Left ventricle myocardium inferior (tissue), 1 donor: ENCODE measurements around the gene STKLD1. TPM values are rescaled to one million over a fixed set of nuclear protein-coding genes. Genes with fewer than 3 reads are reported as not detected.
A peak's percentile ranks its signal among the peaks of the same experiment; 100 is the strongest.

Experiments used
- DNase-seq: peaks from one replicate; pipeline ENCODE4 v3.0.0-alpha.2; 2020
- H3K27ac ChIP-seq: fragments of 200-600 bp; replicated peaks from 2 replicates; pipeline ENCODE4 v1.8.0; 2021
- H3K27me3 ChIP-seq: fragments of 200-600 bp; 2 replicates; pipeline ENCODE4 v1.8.0; 2021; ENCODE audit warnings: low read depth
- H3K36me3 ChIP-seq: fragments of 200-600 bp; 2 replicates; pipeline ENCODE4 v1.8.0; 2021
- H3K4me1 ChIP-seq: fragments of 200-600 bp; 2 replicates; pipeline ENCODE4 v1.8.0; 2021
- H3K4me3 ChIP-seq: fragments of 200-600 bp; 2 replicates; pipeline ENCODE4 v1.8.0; 2021; ENCODE audit warnings: mild to moderate bottlenecking, moderate library complexity
- H3K9me3 ChIP-seq: fragments of 200-600 bp; replicated peaks from 2 replicates; pipeline ENCODE4 v1.8.0; 2021
- intact Hi-C: fragments of 100-400 bp; cut with micrococcal nuclease; formaldehyde crosslinking; loops from one replicate; pipeline ENCODE4 v1.11.0; 2022
- total RNA-seq: library from RNA; stranded (reverse); fragmentation: NEBNext Ultra II Directional; extraction: Animal tissue kit (Norgen Biotek cat#: 25700); gene quantifications from one replicate; pipeline ENCODE4 v1.2.1, GENCODE V29; 2021
- TF ChIP-seq, protein P1 (sequence below): fragments of 200-600 bp; IDR thresholded peaks from 2 replicates; pipeline ENCODE4 v1.8.0; 2021; ENCODE audit warnings: antibody characterized with exemption, mild to moderate bottlenecking, borderline replicate concordance
- donor health status: DM: no; HTN: yes; CAD: no; lungs with severe emphysema.

STKLD1 gene
- total RNA-seq, 1 donor from 2014 or later, result not detected

- Histone ChIP-seq H3K9me3 (no peaks in the 10 kb centered on the region), H3K4me1 (peaks cover 13% of the 10 kb centered on the region), H3K27ac (no peak overlapping the region), H3K27me3 (no peaks in the 10 kb centered on the region), H3K36me3 (peaks cover 42% of the 10 kb centered on the region), H3K4me3 (no peak overlapping the region)
- TF ChIP-seq, protein P1, sequence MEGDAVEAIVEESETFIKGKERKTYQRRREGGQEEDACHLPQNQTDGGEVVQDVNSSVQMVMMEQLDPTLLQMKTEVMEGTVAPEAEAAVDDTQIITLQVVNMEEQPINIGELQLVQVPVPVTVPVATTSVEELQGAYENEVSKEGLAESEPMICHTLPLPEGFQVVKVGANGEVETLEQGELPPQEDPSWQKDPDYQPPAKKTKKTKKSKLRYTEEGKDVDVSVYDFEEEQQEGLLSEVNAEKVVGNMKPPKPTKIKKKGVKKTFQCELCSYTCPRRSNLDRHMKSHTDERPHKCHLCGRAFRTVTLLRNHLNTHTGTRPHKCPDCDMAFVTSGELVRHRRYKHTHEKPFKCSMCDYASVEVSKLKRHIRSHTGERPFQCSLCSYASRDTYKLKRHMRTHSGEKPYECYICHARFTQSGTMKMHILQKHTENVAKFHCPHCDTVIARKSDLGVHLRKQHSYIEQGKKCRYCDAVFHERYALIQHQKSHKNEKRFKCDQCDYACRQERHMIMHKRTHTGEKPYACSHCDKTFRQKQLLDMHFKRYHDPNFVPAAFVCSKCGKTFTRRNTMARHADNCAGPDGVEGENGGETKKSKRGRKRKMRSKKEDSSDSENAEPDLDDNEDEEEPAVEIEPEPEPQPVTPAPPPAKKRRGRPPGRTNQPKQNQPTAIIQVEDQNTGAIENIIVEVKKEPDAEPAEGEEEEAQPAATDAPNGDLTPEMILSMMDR, result peak; percentile 53
- intact Hi-C loops, result no loop called here
- no peak for DNase-seq
Measured at GRCh38 chr9:133403766-133404453, 27.7 kb downstream of the STKLD1 start.

GRCh38 chr9:133404454-133405002 is 28.4 kb downstream of the STKLD1 start:
- Histone ChIP-seq H3K36me3 (peaks cover 48% of the 10 kb centered on the region), H3K4me1 (peaks cover 13% of the 10 kb centered on the region), H3K27me3 (no peaks in the 10 kb centered on the region), H3K4me3 (no peak overlapping the region), H3K9me3 (no peaks in the 10 kb centered on the region), H3K27ac (no peak overlapping the region)
- DNase-seq, result no peak
- TF ChIP-seq, protein P1, result no peak
- intact Hi-C loops, result loop anchor here (5.0 kb wide), 1 partner anchor 83 kb away; no protein-coding TSS in a partner anchor

DNA sequence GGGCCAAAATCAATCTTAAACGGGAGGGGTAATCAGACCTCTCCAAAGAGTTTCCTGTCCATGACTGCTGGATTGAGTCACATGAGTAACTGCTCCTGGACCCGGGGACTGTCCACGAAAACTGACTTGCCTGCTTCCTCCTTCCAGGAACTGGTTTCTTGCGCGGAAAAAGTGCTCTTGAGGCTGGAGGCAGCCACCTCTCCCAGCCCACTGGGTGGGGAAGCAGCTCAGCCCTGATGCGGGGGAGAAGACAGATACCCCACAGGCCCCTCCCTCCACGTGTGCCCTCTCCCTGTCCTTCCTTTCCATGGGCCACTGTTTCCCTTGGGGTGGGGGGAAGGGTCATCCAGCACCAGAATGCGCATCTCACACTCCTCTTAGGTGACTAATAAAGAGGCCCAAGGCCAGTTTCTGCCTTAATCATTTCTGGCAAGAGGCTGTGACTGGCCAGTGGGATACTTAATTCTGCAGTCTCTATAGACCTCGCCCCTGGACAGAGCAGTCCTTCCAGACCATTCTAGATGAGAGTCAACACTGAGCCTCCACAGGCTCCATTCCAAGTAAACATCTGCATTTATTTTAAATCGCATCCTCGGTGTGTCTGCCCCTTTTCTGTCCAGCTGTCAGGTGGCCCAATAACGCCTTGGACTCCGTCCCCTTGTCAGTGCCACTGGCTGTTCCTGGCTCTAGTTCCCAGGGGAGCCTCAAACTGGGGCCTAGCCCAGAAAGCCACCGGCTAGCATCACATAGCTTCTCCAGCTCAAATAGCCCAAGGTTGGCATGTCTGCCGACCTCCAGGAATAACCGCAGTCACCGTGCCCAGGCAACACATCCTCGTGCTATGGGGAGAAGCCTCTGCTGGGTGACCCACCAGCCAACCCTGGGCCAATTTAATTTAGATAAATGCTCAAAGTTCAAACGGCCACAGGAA is 29.6 kb downstream of the STKLD1 start:
- H3K9me3 ChIP-seq, result no peaks in the 10 kb centered on the region
- peaks cover 13% of the 10 kb centered on the region for H3K4me1 ChIP-seq
- peak overlapping the region; percentile 12 for H3K27ac ChIP-seq
- H3K36me3 ChIP-seq, result peaks cover 57% of the 10 kb centered on the region
- DNase-seq, result no peak
- H3K27me3 ChIP-seq, result no peaks in the 10 kb centered on the region
- TF ChIP-seq, protein P1, result no peak
- intact Hi-C loops, result loop anchor here (5.0 kb wide), 1 partner anchor 82 kb away; no protein-coding TSS in a partner anchor
- H3K4me3 ChIP-seq, result no peak overlapping the region

- no peaks in the 10 kb centered on the region for H3K9me3 ChIP-seq
- intact Hi-C loops, result loop anchor here (5.0 kb wide), 1 partner anchor 81 kb away; no protein-coding TSS in a partner anchor
- TF ChIP-seq, protein P1, result peak; percentile 91
- peaks cover 13% of the 10 kb centered on the region for H3K4me1 ChIP-seq
- peaks cover 66% of the 10 kb centered on the region for H3K36me3 ChIP-seq
- DNase-seq, result peak; percentile 74
- H3K27me3 ChIP-seq, result no peaks in the 10 kb centered on the region
- H3K27ac ChIP-seq, result no peak overlapping the region
- H3K4me3 ChIP-seq, result no peak overlapping the region
Measured at GRCh38 chr9:133406480-133407307, 30.5 kb downstream of the STKLD1 start.

- peaks cover 80% of the 10 kb centered on the region for H3K36me3 ChIP-seq
Measured at GRCh38 chr9:133408042-133408441, 31.9 kb downstream of the STKLD1 start.

More at GRCh38 chr9:133408042-133408441, 31.9 kb downstream of the STKLD1 start:
- H3K27ac ChIP-seq, result no peak overlapping the region
- TF ChIP-seq, protein P1, result no peak
- H3K4me1 ChIP-seq, result peaks cover 13% of the 10 kb centered on the region
- H3K27me3 ChIP-seq, result no peaks in the 10 kb centered on the region
- DNase-seq, result no peak
- intact Hi-C loops, result loop anchor here (5.0 kb wide), 1 partner anchor 79 kb away; no protein-coding TSS in a partner anchor
- no peak overlapping the region for H3K4me3 ChIP-seq
- H3K9me3 ChIP-seq, result no peaks in the 10 kb centered on the region
